Measurements from ENCODE around the gene PGPEP1.

Gene PGPEP1

DNA sequence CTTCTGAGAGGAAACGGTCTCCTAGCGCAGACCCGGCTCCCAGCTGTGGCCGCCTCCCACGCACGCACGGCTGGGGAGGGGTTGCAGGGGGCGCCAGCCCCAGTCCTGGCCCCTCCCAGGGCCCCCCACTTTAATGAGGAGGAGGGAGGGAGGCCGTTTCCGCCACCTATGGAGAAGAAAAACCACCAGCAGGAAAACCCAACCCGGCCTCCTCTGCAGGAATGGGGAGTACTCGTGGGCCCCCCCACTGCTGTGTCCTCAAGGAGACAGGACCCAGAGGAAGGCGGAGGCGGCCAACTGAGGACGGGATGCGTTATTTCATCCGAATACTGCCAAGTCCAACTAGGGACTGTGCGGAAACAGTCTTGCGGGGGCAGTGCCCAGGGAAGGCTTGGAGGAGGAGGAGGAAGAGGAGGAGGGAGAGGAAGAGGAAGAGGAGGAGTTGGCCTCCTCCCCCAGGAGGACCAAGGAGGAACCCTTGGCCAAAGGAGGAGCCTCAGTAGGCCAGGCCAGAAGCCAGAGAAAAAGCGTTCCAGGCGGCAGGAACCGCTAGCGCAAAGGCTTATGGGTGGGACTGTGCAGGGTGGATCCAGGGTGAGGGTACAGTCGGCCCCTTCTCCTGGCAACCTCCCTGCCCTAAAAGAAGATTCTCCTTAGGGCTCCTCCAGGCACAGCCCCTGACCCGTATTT, 74.9 kb downstream of the PGPEP1 start:
- no peaks in the 10 kb centered on the region for H3K27me3 ChIP-seq (ENCODE audit: insufficient read depth, low read length, poor library complexity, severe bottlenecking)
- peak overlapping the region; percentile 80 for H3K4me3 ChIP-seq (ENCODE audit: low read length, poor library complexity, severe bottlenecking)
- no peaks in the 10 kb centered on the region for H3K36me3 ChIP-seq (ENCODE audit: insufficient read depth, low read length)
- peak overlapping the region; percentile 66; the same call in 1 of the 2 replicates for H2AFZ ChIP-seq (ENCODE audit: low read length)
- TF ChIP-seq, protein P1, sequence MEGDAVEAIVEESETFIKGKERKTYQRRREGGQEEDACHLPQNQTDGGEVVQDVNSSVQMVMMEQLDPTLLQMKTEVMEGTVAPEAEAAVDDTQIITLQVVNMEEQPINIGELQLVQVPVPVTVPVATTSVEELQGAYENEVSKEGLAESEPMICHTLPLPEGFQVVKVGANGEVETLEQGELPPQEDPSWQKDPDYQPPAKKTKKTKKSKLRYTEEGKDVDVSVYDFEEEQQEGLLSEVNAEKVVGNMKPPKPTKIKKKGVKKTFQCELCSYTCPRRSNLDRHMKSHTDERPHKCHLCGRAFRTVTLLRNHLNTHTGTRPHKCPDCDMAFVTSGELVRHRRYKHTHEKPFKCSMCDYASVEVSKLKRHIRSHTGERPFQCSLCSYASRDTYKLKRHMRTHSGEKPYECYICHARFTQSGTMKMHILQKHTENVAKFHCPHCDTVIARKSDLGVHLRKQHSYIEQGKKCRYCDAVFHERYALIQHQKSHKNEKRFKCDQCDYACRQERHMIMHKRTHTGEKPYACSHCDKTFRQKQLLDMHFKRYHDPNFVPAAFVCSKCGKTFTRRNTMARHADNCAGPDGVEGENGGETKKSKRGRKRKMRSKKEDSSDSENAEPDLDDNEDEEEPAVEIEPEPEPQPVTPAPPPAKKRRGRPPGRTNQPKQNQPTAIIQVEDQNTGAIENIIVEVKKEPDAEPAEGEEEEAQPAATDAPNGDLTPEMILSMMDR (conservative IDR thresholded peaks at IDR 0.05; ENCODE audit: low read length): no peak
- TF ChIP-seq EZH2phosphoT487 (IDR thresholded peaks at IDR 0.05; ENCODE audit: borderline replicate concordance): no peak
- no peaks in the 10 kb centered on the region for H3K9me3 ChIP-seq (ENCODE audit: insufficient read depth, low read depth, low read length)
- H3K9me2 ChIP-seq (replicated peaks; ENCODE audit: low read depth, low read length): no peaks in the 10 kb centered on the region
- H3F3A ChIP-seq (ENCODE audit: low read depth): peaks cover 17% of the 10 kb centered on the region; the same call in 1 of the 2 replicates
- peak overlapping the region; percentile 88 for H3K4me2 ChIP-seq (ENCODE audit: low read depth, low read length, poor library complexity, severe bottlenecking)
- peaks cover 10% of the 10 kb centered on the region for H3K79me2 ChIP-seq (ENCODE audit: insufficient read depth, low read length)
- H4K20me1 ChIP-seq (ENCODE audit: insufficient read depth, low read length, poor library complexity, severe bottlenecking): peaks cover 4% of the 10 kb centered on the region
- H3K4me1 ChIP-seq (ENCODE audit: insufficient read depth, low read length, poor library complexity, severe bottlenecking): peaks cover 51% of the 10 kb centered on the region
- H3K9ac ChIP-seq (ENCODE audit: low read depth, low read length, poor library complexity, severe bottlenecking): peak overlapping the region; percentile 86

DNA sequence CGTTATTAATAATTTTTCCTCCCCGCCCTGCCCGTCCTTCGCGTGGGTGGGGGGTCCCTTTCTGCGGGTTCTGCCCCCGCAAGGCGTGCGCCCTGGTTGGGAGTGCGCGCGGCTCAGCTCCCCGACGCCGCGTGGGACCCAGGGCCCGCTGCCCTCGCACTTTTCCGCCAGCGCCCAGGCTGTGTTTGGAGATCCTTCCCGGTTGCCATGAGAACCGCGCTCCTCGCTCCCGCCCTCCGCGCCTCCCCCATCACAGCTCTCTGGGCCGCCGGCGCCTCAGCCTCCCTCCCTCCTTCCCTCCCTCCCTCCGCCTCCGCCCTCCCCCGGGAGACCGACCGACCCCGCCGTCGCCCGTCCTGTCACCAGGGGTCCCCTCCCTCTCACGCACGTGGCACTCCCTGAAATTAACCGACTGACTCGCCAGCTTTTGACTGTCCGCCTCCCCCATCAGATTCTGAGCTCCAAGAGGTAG, 76.4 kb downstream of the PGPEP1 start:
- Histone ChIP-seq H2AFZ (ENCODE audit: low read length) (peak overlapping the region; percentile 33), H3F3A (ENCODE audit: low read depth) (peaks cover 17% of the 10 kb centered on the region; the same call in 1 of the 2 replicates), H3K4me2 (ENCODE audit: low read depth, low read length, poor library complexity, severe bottlenecking) (peak overlapping the region; percentile 88), H4K20me1 (ENCODE audit: insufficient read depth, low read length, poor library complexity, severe bottlenecking) (peaks cover 14% of the 10 kb centered on the region), H3K9ac (ENCODE audit: low read depth, low read length, poor library complexity, severe bottlenecking) (peak overlapping the region; percentile 86), H3K4me3 (ENCODE audit: low read length, poor library complexity, severe bottlenecking) (peak overlapping the region; percentile 80), H3K79me2 (ENCODE audit: insufficient read depth, low read length) (peaks cover 24% of the 10 kb centered on the region), H3K36me3 (ENCODE audit: insufficient read depth, low read length) (no peaks in the 10 kb centered on the region), H3K9me2 (replicated peaks; ENCODE audit: low read depth, low read length) (no peaks in the 10 kb centered on the region), H3K9me3 (ENCODE audit: insufficient read depth, low read depth, low read length) (no peaks in the 10 kb centered on the region), H3K27me3 (ENCODE audit: insufficient read depth, low read length, poor library complexity, severe bottlenecking) (no peaks in the 10 kb centered on the region), H3K4me1 (ENCODE audit: insufficient read depth, low read length, poor library complexity, severe bottlenecking) (peaks cover 61% of the 10 kb centered on the region)
- no peak for TF ChIP-seq EZH2phosphoT487 (IDR thresholded peaks at IDR 0.05; ENCODE audit: borderline replicate concordance)
- TF ChIP-seq, protein P1 (conservative IDR thresholded peaks at IDR 0.05; ENCODE audit: low read length): no peak

DNA sequence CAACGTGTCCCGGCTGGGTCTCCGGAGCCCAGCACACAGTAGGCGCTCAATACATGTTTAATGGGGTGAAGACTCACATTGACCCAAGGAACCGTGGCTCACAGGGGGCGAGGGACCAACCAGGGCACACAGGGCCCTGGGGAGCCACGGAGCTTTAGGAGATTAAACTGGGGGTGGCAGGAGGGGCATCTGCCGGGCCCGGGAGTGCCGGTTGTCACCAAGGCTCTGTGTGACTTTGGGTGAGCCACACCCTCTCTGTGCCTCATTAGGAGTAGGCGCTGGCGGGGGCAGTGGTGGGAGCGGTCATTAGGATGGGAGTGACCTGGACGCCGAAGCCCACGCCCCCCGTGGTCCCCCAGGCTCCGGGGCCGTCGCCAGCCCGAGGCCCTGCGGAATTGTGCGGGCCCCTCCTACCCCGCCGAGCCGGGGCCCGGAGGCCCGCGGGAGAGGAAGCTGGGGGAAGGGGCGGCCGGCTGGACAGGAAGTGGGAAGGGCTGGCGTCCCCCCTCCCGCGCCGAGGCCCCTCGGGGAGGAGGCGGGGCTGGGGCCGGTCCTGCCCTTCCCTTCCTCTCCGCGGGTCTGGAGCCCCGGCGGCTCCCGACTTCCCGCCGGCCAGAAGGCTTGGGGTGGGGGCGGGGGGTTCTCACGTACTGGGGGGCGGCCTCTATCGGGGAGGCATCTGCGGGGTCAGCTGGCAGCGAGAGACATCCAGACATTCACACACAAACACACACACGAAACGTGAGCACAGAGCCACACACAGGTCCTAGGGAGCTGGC, 77.0 kb downstream of the PGPEP1 start:
- H3K79me2 ChIP-seq (ENCODE audit: insufficient read depth, low read length): peaks cover 31% of the 10 kb centered on the region
- no peaks in the 10 kb centered on the region for H3K36me3 ChIP-seq (ENCODE audit: insufficient read depth, low read length)
- no peaks in the 10 kb centered on the region for H3K9me2 ChIP-seq (replicated peaks; ENCODE audit: low read depth, low read length)
- H3K27me3 ChIP-seq (ENCODE audit: insufficient read depth, low read length, poor library complexity, severe bottlenecking): no peaks in the 10 kb centered on the region
- H4K20me1 ChIP-seq (ENCODE audit: insufficient read depth, low read length, poor library complexity, severe bottlenecking): peaks cover 18% of the 10 kb centered on the region
- peak overlapping the region; percentile 80 for H3K4me3 ChIP-seq (ENCODE audit: low read length, poor library complexity, severe bottlenecking)
- no peaks in the 10 kb centered on the region for H3K9me3 ChIP-seq (ENCODE audit: insufficient read depth, low read depth, low read length)
- TF ChIP-seq EZH2phosphoT487 (IDR thresholded peaks at IDR 0.05; ENCODE audit: borderline replicate concordance): no peak
- TF ChIP-seq, protein P1 (conservative IDR thresholded peaks at IDR 0.05; ENCODE audit: low read length): no peak
- H3F3A ChIP-seq (ENCODE audit: low read depth): peaks cover 17% of the 10 kb centered on the region; the same call in 1 of the 2 replicates
- H2AFZ ChIP-seq (ENCODE audit: low read length): peak overlapping the region; percentile 33
- H3K4me1 ChIP-seq (ENCODE audit: insufficient read depth, low read length, poor library complexity, severe bottlenecking): peaks cover 64% of the 10 kb centered on the region
- H3K9ac ChIP-seq (ENCODE audit: low read depth, low read length, poor library complexity, severe bottlenecking): peak overlapping the region; percentile 86
- peak overlapping the region; percentile 88 for H3K4me2 ChIP-seq (ENCODE audit: low read depth, low read length, poor library complexity, severe bottlenecking)

All from Loucy (cell line).